ENCODE measurements around the gene GALR3. TPM values are rescaled to one million over a fixed set of nuclear protein-coding genes. Genes with fewer than 3 reads are reported as not detected.

Gene GALR3
- total and polyA plus RNA-seq, 4 donors = not detected

DNA sequence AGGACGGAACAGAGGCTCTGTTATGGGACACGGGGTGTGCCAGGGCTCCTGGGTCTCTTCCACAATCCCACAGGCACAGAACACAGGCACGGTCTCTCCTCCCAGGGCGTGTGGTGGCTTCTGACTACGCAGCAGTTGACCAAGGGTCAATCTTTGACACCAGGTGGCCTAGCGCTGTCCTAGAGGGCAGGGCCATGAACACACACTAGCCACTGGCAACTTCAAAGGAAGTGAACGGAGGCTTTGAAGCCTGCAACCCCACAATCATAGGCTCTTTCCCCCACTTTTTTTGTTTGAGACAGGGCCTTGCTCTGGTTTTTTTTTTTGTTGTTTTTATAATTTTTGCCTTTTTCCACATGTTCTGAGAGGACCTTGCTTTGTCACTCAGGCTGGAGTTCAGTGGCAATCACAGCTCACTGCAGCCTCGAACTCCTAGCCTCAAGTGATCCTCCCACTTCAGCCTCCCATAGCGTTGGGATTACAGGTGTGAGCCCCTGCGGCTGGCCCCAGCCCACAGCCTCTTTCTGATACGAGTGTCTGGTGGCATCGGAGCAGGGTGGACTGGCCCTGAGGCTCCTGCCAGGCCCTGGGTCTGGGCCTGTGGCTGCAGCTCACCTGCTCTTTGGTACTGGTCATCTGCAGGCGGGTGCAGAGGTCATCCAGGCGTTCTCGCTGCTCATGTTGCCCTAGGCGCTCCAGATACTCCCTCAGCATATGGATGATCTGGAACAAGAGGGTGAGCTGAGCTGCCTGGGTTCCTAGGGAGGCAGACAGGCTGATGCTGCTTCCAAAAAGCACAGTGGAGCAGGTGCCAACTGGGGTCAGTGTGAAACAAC lies 9.1 kb downstream of the GALR3 start:
- no peak overlapping the region for H3K4me3 ChIP-seq (ENCODE audit: low read depth in 1 of 3, low read length in 3 of 3)
- peak overlapping the region in 1 of 2 donors; percentile 23 for H3K27ac ChIP-seq (ENCODE audit: low read depth in 1 of 2, low read length in 2 of 2)
- H3K9ac ChIP-seq (ENCODE audit: low read depth in 1 of 2, low read length in 2 of 2) = no peak overlapping the region
- no peaks in the 10 kb centered on the region for H3K27me3 ChIP-seq (ENCODE audit: control insufficient read depth in 4 of 4, insufficient read depth in 4 of 4, low read length in 3 of 4)
- DNase-seq (ENCODE audit: low spot score) = no peak
- TF ChIP-seq SP1 (IDR thresholded peaks at IDR 0.05) (peak; percentile 75), YY1 (IDR thresholded peaks at IDR 0.05) (no peak), HNF4A (conservative IDR thresholded peaks at IDR 0.05) (peak; percentile 82 to 90), EGR1 (IDR thresholded peaks at IDR 0.05; ENCODE audit: low read depth in 2 of 2) (no peak), RAD21 (IDR thresholded peaks at IDR 0.05) (no peak), FOXA2 (IDR thresholded peaks at IDR 0.05) (no peak), RXRA (IDR thresholded peaks at IDR 0.05) (peak; percentile 74 to 90), TAF1 (conservative IDR thresholded peaks at IDR 0.05) (no peak), NR2F2 (IDR thresholded peaks at IDR 0.05) (peak; percentile 47)
- TF ChIP-seq, protein P1, sequence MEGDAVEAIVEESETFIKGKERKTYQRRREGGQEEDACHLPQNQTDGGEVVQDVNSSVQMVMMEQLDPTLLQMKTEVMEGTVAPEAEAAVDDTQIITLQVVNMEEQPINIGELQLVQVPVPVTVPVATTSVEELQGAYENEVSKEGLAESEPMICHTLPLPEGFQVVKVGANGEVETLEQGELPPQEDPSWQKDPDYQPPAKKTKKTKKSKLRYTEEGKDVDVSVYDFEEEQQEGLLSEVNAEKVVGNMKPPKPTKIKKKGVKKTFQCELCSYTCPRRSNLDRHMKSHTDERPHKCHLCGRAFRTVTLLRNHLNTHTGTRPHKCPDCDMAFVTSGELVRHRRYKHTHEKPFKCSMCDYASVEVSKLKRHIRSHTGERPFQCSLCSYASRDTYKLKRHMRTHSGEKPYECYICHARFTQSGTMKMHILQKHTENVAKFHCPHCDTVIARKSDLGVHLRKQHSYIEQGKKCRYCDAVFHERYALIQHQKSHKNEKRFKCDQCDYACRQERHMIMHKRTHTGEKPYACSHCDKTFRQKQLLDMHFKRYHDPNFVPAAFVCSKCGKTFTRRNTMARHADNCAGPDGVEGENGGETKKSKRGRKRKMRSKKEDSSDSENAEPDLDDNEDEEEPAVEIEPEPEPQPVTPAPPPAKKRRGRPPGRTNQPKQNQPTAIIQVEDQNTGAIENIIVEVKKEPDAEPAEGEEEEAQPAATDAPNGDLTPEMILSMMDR (IDR thresholded peaks at IDR 0.05; ENCODE audit: low read depth, low read length, missing input control) = no peak
- H3K36me3 ChIP-seq (ENCODE audit: control insufficient read depth in 4 of 4, insufficient read depth in 3 of 4, low read depth in 1 of 4, low read length in 3 of 4) = peaks cover 3 to 41% (median 14%) of the 10 kb centered on the region in 4 donors
- 52% methylated on average over 16 of the region's 16 CpGs for WGBS
- H3K4me1 ChIP-seq (ENCODE audit: control insufficient read depth in 4 of 4, insufficient read depth in 4 of 4, low read length in 3 of 4) = peaks cover 2 to 22% (median 17%) of the 10 kb centered on the region in 4 donors
- no peaks in the 10 kb centered on the region for H3K9me3 ChIP-seq (ENCODE audit: control insufficient read depth in 4 of 4, low read length in 3 of 4)

DNA sequence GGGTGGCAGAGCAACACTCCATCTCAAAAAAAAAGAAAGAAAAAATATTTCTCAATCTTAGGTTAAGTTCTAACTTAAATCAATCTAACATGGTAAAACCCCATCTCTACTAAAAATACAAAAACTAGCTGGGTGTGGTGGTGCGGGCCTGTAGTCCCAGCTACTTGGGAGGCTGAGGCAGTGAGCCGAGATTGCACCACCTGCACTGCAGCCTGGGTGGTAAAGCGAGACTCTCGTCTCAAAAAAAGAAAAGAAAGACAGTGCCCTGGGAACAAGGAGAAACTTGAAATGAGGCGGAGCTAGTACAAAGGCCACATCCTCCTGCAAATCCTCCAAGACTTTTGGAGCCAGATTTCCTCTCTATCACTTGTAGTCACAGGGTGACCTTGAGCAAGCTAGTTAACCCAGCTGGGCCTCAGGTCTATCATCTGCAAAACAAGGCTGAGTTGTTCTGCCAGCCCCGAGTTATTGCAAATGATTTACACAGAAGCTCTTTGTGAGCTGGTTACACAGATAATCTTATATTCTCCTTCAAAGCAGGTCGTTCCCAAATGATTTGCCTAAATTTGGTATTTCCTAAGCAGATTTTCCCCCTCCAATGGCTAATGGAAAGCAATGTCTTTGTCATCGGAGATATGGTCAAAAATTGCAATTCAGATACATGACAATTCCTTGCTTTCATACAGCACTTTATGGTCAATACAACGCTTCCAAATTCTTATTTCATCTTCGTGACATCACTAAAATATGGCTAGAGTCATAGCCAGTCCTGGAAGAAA lies 19.0 kb downstream of the GALR3 start:
- Histone ChIP-seq H3K4me3 (ENCODE audit: low read depth in 1 of 3, low read length in 3 of 3) (no peak overlapping the region), H3K9ac (ENCODE audit: low read depth in 1 of 2, low read length in 2 of 2) (no peak overlapping the region), H3K4me1 (ENCODE audit: control insufficient read depth in 4 of 4, insufficient read depth in 4 of 4, low read length in 3 of 4) (peaks cover 3 to 15% (median 9%) of the 10 kb centered on the region in 4 donors), H3K9me3 (ENCODE audit: control insufficient read depth in 4 of 4, low read length in 3 of 4) (no peaks in the 10 kb centered on the region), H3K27ac (ENCODE audit: low read depth in 1 of 2, low read length in 2 of 2) (no peak overlapping the region), H3K36me3 (ENCODE audit: control insufficient read depth in 4 of 4, insufficient read depth in 3 of 4, low read depth in 1 of 4, low read length in 3 of 4) (peaks cover 5 to 15% (median 12%) of the 10 kb centered on the region in 4 donors), H3K27me3 (ENCODE audit: control insufficient read depth in 4 of 4, insufficient read depth in 4 of 4, low read length in 3 of 4) (no peaks in the 10 kb centered on the region)
- 84% methylated on average over 10 of the region's 10 CpGs for WGBS
- no peak for DNase-seq (ENCODE audit: low spot score)
- TF ChIP-seq JUND (IDR thresholded peaks at IDR 0.05) = no peak
- TF ChIP-seq HNF4A (conservative IDR thresholded peaks at IDR 0.05) = no peak
- TF ChIP-seq, protein P2, sequence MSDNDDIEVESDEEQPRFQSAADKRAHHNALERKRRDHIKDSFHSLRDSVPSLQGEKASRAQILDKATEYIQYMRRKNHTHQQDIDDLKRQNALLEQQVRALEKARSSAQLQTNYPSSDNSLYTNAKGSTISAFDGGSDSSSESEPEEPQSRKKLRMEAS (IDR thresholded peaks at IDR 0.05) = no peak
- TF ChIP-seq, protein P3, sequence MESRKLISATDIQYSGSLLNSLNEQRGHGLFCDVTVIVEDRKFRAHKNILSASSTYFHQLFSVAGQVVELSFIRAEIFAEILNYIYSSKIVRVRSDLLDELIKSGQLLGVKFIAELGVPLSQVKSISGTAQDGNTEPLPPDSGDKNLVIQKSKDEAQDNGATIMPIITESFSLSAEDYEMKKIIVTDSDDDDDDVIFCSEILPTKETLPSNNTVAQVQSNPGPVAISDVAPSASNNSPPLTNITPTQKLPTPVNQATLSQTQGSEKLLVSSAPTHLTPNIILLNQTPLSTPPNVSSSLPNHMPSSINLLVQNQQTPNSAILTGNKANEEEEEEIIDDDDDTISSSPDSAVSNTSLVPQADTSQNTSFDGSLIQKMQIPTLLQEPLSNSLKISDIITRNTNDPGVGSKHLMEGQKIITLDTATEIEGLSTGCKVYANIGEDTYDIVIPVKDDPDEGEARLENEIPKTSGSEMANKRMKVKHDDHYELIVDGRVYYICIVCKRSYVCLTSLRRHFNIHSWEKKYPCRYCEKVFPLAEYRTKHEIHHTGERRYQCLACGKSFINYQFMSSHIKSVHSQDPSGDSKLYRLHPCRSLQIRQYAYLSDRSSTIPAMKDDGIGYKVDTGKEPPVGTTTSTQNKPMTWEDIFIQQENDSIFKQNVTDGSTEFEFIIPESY (IDR thresholded peaks at IDR 0.05) = no peak
- TF ChIP-seq SP1 (IDR thresholded peaks at IDR 0.05) = no peak
- TF ChIP-seq GABPA (IDR thresholded peaks at IDR 0.05 in 1 of 2, conservative IDR thresholded peaks at IDR 0.05 in 1 of 2) = no peak
- no peak for TF ChIP-seq RAD21 (IDR thresholded peaks at IDR 0.05)
- TF ChIP-seq, protein P1 (IDR thresholded peaks at IDR 0.05; ENCODE audit: low read depth, low read length, missing input control) = no peak
- no peak for TF ChIP-seq FOXA1 (IDR thresholded peaks at IDR 0.05)
- TF ChIP-seq HNF4G (IDR thresholded peaks at IDR 0.05) = no peak
- no peak for TF ChIP-seq YY1 (IDR thresholded peaks at IDR 0.05)
- TF ChIP-seq NR2F2 (IDR thresholded peaks at IDR 0.05) = no peak
- TF ChIP-seq, protein P4, sequence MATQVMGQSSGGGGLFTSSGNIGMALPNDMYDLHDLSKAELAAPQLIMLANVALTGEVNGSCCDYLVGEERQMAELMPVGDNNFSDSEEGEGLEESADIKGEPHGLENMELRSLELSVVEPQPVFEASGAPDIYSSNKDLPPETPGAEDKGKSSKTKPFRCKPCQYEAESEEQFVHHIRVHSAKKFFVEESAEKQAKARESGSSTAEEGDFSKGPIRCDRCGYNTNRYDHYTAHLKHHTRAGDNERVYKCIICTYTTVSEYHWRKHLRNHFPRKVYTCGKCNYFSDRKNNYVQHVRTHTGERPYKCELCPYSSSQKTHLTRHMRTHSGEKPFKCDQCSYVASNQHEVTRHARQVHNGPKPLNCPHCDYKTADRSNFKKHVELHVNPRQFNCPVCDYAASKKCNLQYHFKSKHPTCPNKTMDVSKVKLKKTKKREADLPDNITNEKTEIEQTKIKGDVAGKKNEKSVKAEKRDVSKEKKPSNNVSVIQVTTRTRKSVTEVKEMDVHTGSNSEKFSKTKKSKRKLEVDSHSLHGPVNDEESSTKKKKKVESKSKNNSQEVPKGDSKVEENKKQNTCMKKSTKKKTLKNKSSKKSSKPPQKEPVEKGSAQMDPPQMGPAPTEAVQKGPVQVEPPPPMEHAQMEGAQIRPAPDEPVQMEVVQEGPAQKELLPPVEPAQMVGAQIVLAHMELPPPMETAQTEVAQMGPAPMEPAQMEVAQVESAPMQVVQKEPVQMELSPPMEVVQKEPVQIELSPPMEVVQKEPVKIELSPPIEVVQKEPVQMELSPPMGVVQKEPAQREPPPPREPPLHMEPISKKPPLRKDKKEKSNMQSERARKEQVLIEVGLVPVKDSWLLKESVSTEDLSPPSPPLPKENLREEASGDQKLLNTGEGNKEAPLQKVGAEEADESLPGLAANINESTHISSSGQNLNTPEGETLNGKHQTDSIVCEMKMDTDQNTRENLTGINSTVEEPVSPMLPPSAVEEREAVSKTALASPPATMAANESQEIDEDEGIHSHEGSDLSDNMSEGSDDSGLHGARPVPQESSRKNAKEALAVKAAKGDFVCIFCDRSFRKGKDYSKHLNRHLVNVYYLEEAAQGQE (IDR thresholded peaks at IDR 0.05) = no peak
- no peak for TF ChIP-seq RXRA (IDR thresholded peaks at IDR 0.05)
- TF ChIP-seq, protein P5, sequence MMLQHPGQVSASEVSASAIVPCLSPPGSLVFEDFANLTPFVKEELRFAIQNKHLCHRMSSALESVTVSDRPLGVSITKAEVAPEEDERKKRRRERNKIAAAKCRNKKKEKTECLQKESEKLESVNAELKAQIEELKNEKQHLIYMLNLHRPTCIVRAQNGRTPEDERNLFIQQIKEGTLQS (IDR thresholded peaks at IDR 0.05) = no peak
- TF ChIP-seq FOXA2 (IDR thresholded peaks at IDR 0.05) = no peak
